ENCODE measurements around the gene AMFR. TPM values are rescaled to one million over a fixed set of nuclear protein-coding genes. Genes with fewer than 3 reads are reported as not detected.

Gene AMFR
- polyA plus RNA-seq, 4 donors: 96.4 to 143 (median 124) TPM

DNA sequence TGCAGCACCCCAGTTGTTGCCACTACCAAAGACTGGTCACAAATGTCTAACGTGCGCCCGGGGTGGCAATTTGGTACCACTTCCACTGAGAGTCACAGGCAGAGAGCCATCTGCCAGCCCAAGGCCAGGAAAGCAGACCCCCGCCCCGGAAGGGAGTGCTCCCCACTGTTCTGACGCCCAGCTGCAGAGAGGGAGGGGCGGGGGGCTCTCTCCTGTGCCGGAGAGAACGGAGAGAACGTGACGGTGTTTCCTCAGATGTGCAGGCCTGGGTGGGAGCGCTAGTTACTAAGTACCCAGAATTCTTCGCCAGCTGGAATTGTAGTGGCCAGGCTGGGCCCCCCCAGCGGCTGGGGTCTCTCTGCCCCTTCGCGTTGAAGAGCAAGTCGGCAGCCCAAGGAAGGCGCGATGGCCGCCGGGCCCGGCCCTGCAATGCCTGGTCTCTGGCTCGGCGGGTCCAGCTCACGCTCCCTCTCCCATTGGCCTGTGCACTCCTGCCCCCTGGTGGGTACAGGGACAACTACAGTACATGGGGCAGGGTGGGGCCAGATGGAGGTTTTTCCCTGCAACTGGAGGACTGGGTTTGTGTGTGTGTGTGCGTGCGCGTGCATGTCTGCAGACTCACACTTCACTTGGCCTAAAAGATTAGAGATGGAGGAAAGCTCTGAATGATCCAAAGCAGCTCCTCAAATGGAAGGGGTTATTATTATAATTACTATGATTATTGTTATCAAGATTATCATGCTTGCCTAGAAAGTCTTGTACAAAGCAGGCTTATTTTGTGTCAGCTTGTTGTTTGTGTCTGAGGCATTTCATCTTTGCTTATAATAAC is 107.1 kb downstream of the AMFR start:
- peak; percentile 61 to 74 (median 69) for DNase-seq (ENCODE audit: low read depth in 4 of 4, low spot score in 3 of 4)

GRCh38 chr16:56316545-56316944 is 108.8 kb downstream of the AMFR start:
- no peak for DNase-seq (ENCODE audit: low read depth in 4 of 4, low spot score in 3 of 4)

DNA sequence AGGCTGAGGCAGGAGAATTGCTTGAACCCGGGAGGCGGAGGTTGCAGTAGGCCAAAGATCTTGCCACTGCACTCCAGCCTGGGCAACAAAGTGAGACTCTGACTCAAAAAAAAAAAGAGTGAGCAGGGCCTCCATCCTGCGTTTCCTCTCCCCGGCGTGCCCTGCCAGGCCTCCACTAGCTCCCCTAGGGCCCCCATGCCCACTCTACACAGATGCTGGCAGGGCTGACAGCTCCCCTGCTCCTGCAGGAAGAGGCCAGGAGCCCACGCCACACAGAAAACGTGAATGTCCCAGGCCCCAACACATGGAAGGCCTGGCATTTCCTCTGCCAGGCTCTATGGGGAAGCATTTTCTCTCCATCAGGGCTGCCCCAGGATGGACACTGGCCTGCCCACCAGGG is 109.4 kb downstream of the AMFR start:
- DNase-seq (ENCODE audit: low read depth in 4 of 4, low spot score in 3 of 4): no peak

GRCh38 chr16:56314244-56314850 is 111.0 kb downstream of the AMFR start:
- no peak for DNase-seq (ENCODE audit: low read depth in 4 of 4, low spot score in 3 of 4)

DNA sequence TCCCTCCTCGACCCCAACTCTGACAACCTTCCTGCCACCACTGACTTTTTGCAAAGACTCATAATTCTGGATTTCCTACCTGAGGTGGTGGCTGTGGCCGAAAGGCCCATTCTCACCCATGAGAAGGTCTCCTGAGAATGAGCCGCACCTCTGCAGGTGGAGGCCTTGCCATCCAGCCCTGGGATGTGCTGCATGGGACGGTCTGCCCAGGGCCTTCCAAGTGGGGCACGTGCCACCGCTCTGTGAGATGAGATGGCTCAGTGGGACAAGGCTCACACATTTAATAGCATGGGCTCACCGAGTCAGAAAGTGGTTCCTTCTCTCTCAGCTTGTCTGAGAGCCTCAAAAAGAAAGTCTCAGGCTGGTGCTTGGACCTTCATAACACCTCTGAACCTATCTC is 112.8 kb downstream of the AMFR start:
- DNase-seq (ENCODE audit: low read depth in 4 of 4, low spot score in 3 of 4): no peak

GRCh38 chr16:56312028-56312300 is 113.4 kb downstream of the AMFR start:
- no peak for DNase-seq (ENCODE audit: low read depth in 4 of 4, low spot score in 3 of 4)

Other genes with a start within 250 kb of the AMFR start
- gene GNAO1, start 234.1 kb downstream of the AMFR start, polyA plus RNA-seq (ENCODE audit: insufficient read length in 4 of 4): 1 to 10 TPM; 5.1 to 7.3 (median 5.6) TPM
- gene NUDT21, start 25.8 kb upstream of the AMFR start, polyA plus RNA-seq (ENCODE audit: insufficient read length in 4 of 4): 100 to 1,000 TPM; 119 to 154 (median 128) TPM
- gene OGFOD1, start 26.0 kb upstream of the AMFR start, polyA plus RNA-seq (ENCODE audit: insufficient read length in 4 of 4): 10 to 100 TPM; 37.2 to 41.3 (median 38.9) TPM
- gene BBS2, start 94.5 kb upstream of the AMFR start, polyA plus RNA-seq (ENCODE audit: insufficient read length in 4 of 4): 100 to 1,000 TPM in 2 of 4 donors, 10 to 100 TPM in 2; 73.8 to 109 (median 93.8) TPM
- not detected for gene MT4, start 139.5 kb upstream of the AMFR start, polyA plus RNA-seq (ENCODE audit: insufficient read length in 4 of 4)
- gene MT3, start 164.0 kb upstream of the AMFR start, polyA plus RNA-seq (ENCODE audit: insufficient read length in 4 of 4): 1 to 10 TPM in 2 of 4 donors, under 1 TPM in 1, not detected in 1; 0.73 to 1.4 (median 1.0) TPM
- gene MT2A, start 183.0 kb upstream of the AMFR start, polyA plus RNA-seq (ENCODE audit: insufficient read length in 4 of 4): 10 to 100 TPM; 19.5 to 27.5 (median 23.6) TPM
- 10 to 100 TPM; 20.0 to 50.1 (median 24.8) TPM for gene MT1E, start 200.2 kb upstream of the AMFR start, polyA plus RNA-seq (ENCODE audit: insufficient read length in 4 of 4)
- 1 to 10 TPM in 1 of 4 donors, under 1 TPM in 2, not detected in 1; 0.27 to 1.1 (median 0.32) TPM for gene MT1M, start 207.1 kb upstream of the AMFR start, polyA plus RNA-seq (ENCODE audit: insufficient read length in 4 of 4)
- not detected for gene MT1A, start 213.1 kb upstream of the AMFR start, polyA plus RNA-seq (ENCODE audit: insufficient read length in 4 of 4)
- under 1 TPM in 1 of 4 donors, not detected in 3; 0.59 TPM for gene MT1B, start 226.3 kb upstream of the AMFR start, polyA plus RNA-seq (ENCODE audit: insufficient read length in 4 of 4)
- gene MT1F, start 232.4 kb upstream of the AMFR start, polyA plus RNA-seq (ENCODE audit: insufficient read length in 4 of 4): 10 to 100 TPM in 3 of 4 donors, 1 to 10 TPM in 1; 4.9 to 73.8 (median 49.8) TPM
- 100 to 1,000 TPM in 1 of 4 donors, 10 to 100 TPM in 3; 16.9 to 173 (median 36.0) TPM for gene MT1G, start 242.5 kb upstream of the AMFR start, polyA plus RNA-seq (ENCODE audit: insufficient read length in 4 of 4)
- gene MT1H, start 244.3 kb upstream of the AMFR start, polyA plus RNA-seq (ENCODE audit: insufficient read length in 4 of 4): 10 to 100 TPM in 2 of 4 donors, 1 to 10 TPM in 2; 4.4 to 57.8 (median 10.6) TPM